ENCODE results near the gene FAM13A.

FAM13A gene

GRCh38 chr4:88940506-88940905 is 116.5 kb downstream of the FAM13A start:
- H4K91ac ChIP-seq (ENCODE audit: low read depth, low read length, poor library complexity) = no peak overlapping the region
- no peak overlapping the region for H3K4me2 ChIP-seq (ENCODE audit: insufficient read depth, low read length, poor library complexity, severe bottlenecking)
- DNase-seq (ENCODE audit: low spot score) = no peak
- H3K14ac ChIP-seq (ENCODE audit: low read length) = no peak overlapping the region
- H3K27ac ChIP-seq (replicated peaks; ENCODE audit: low read length) = no peak overlapping the region
- no CpG with 5 or more reads among the region's 2 CpGs for WGBS, 2 donors (ENCODE audit: extremely low coverage in 2 of 2, insufficient read length in 2 of 2, insufficient replicate concordance in 1 of 2)
- no peak overlapping the region for H2BK12ac ChIP-seq (ENCODE audit: low read length)
- H4K8ac ChIP-seq (ENCODE audit: low read depth, low read length) = no peak overlapping the region
- H3K4me3 ChIP-seq (ENCODE audit: low read length in 2 of 2) = no peak overlapping the region
- no peak overlapping the region for H3K18ac ChIP-seq (ENCODE audit: low read length)
- H2AK5ac ChIP-seq (ENCODE audit: low read depth, low read length) = no peak overlapping the region
- no peaks in the 10 kb centered on the region for H3K9me3 ChIP-seq (replicated peaks in 1 of 2; ENCODE audit: control insufficient read depth in 2 of 2, insufficient read depth in 1 of 2, low read depth in 1 of 2, low read length in 2 of 2)
- no peaks in the 10 kb centered on the region for H3K4me1 ChIP-seq (ENCODE audit: control insufficient read depth in 2 of 2, insufficient read depth in 1 of 2, low read depth in 1 of 2, low read length in 2 of 2)
- H3K79me1 ChIP-seq (ENCODE audit: low read depth, low read length) = no peaks in the 10 kb centered on the region
- H3K36me3 ChIP-seq (replicated peaks in 1 of 2; ENCODE audit: control insufficient read depth in 2 of 2, insufficient read depth in 2 of 2, low read length in 2 of 2) = peaks cover 0 to 3% of the 10 kb centered on the region in 2 donors
- H2BK5ac ChIP-seq (ENCODE audit: low read length) = no peak overlapping the region
- H2BK120ac ChIP-seq (ENCODE audit: low read depth, low read length) = no peak overlapping the region
- no peak overlapping the region for H3K4ac ChIP-seq (ENCODE audit: low read length)
- no peak overlapping the region for H2BK15ac ChIP-seq (ENCODE audit: low read length)
- H3K23ac ChIP-seq (ENCODE audit: low read depth, low read length, poor library complexity) = no peak overlapping the region
- no peak overlapping the region for H3K9ac ChIP-seq (ENCODE audit: low read depth, low read length, poor library complexity)
- H2AFZ ChIP-seq (ENCODE audit: low read length) = no peak overlapping the region
- H3K27me3 ChIP-seq (ENCODE audit: control insufficient read depth in 3 of 3, insufficient read depth in 3 of 3, low read depth in 1 of 3, low read length in 3 of 3) = no peaks in the 10 kb centered on the region

- no peak overlapping the region for H2AK5ac ChIP-seq (ENCODE audit: low read depth, low read length)
- H4K8ac ChIP-seq (ENCODE audit: low read depth, low read length) = no peak overlapping the region
- no peak overlapping the region for H3K23ac ChIP-seq (ENCODE audit: low read depth, low read length, poor library complexity)
- no peak for DNase-seq (ENCODE audit: low spot score)
- peaks cover 0 to 3% of the 10 kb centered on the region in 2 donors for H3K36me3 ChIP-seq (replicated peaks in 1 of 2; ENCODE audit: control insufficient read depth in 2 of 2, insufficient read depth in 2 of 2, low read length in 2 of 2)
- no peak overlapping the region for H2BK5ac ChIP-seq (ENCODE audit: low read length)
- H3K4me3 ChIP-seq (ENCODE audit: low read length in 2 of 2) = no peak overlapping the region
- H2AFZ ChIP-seq (ENCODE audit: low read length) = no peak overlapping the region
- no peak overlapping the region for H3K4ac ChIP-seq (ENCODE audit: low read length)
- no peak overlapping the region for H2BK12ac ChIP-seq (ENCODE audit: low read length)
- no peak overlapping the region for H2BK120ac ChIP-seq (ENCODE audit: low read depth, low read length)
- H3K27me3 ChIP-seq (ENCODE audit: control insufficient read depth in 3 of 3, insufficient read depth in 3 of 3, low read depth in 1 of 3, low read length in 3 of 3) = no peaks in the 10 kb centered on the region
- no peak overlapping the region for H3K14ac ChIP-seq (ENCODE audit: low read length)
- no peak overlapping the region for H3K27ac ChIP-seq (replicated peaks; ENCODE audit: low read length)
- no peak overlapping the region for H3K4me2 ChIP-seq (ENCODE audit: insufficient read depth, low read length, poor library complexity, severe bottlenecking)
- H3K4me1 ChIP-seq (ENCODE audit: control insufficient read depth in 2 of 2, insufficient read depth in 1 of 2, low read depth in 1 of 2, low read length in 2 of 2) = no peaks in the 10 kb centered on the region
- WGBS, 2 donors (ENCODE audit: extremely low coverage in 2 of 2, insufficient read length in 2 of 2, insufficient replicate concordance in 1 of 2) = no CpG with 5 or more reads among the region's 3 CpGs
- no peaks in the 10 kb centered on the region for H3K9me3 ChIP-seq (replicated peaks in 1 of 2; ENCODE audit: control insufficient read depth in 2 of 2, insufficient read depth in 1 of 2, low read depth in 1 of 2, low read length in 2 of 2)
- no peak overlapping the region for H4K91ac ChIP-seq (ENCODE audit: low read depth, low read length, poor library complexity)
- H2BK15ac ChIP-seq (ENCODE audit: low read length) = no peak overlapping the region
- no peaks in the 10 kb centered on the region for H3K79me1 ChIP-seq (ENCODE audit: low read depth, low read length)
- no peak overlapping the region for H3K18ac ChIP-seq (ENCODE audit: low read length)
- H3K9ac ChIP-seq (ENCODE audit: low read depth, low read length, poor library complexity) = no peak overlapping the region
Observed at GRCh38 chr4:88939697-88940096, 117.3 kb downstream of the FAM13A start.

- H2BK12ac ChIP-seq (ENCODE audit: low read length) = no peak overlapping the region
Observed at GRCh38 chr4:88938138-88938537, 118.8 kb downstream of the FAM13A start.

GRCh38 chr4:88937081-88937480 is 119.9 kb downstream of the FAM13A start:
- H2BK120ac ChIP-seq (ENCODE audit: low read depth, low read length) = no peak overlapping the region
- no peaks in the 10 kb centered on the region for H3K4me1 ChIP-seq (ENCODE audit: control insufficient read depth in 2 of 2, insufficient read depth in 1 of 2, low read depth in 1 of 2, low read length in 2 of 2)
- no peak overlapping the region for H3K27ac ChIP-seq (replicated peaks; ENCODE audit: low read length)
- no peak for DNase-seq (ENCODE audit: low spot score)
- H3K79me1 ChIP-seq (ENCODE audit: low read depth, low read length) = no peaks in the 10 kb centered on the region
- H4K91ac ChIP-seq (ENCODE audit: low read depth, low read length, poor library complexity) = no peak overlapping the region
- H2BK5ac ChIP-seq (ENCODE audit: low read length) = no peak overlapping the region
- H3K27me3 ChIP-seq (ENCODE audit: control insufficient read depth in 3 of 3, insufficient read depth in 3 of 3, low read depth in 1 of 3, low read length in 3 of 3) = no peaks in the 10 kb centered on the region
- no peak overlapping the region for H3K4ac ChIP-seq (ENCODE audit: low read length)
- H3K9me3 ChIP-seq (replicated peaks in 1 of 2; ENCODE audit: control insufficient read depth in 2 of 2, insufficient read depth in 1 of 2, low read depth in 1 of 2, low read length in 2 of 2) = no peaks in the 10 kb centered on the region
- H3K4me2 ChIP-seq (ENCODE audit: insufficient read depth, low read length, poor library complexity, severe bottlenecking) = no peak overlapping the region
- no peak overlapping the region for H3K4me3 ChIP-seq (ENCODE audit: low read length in 2 of 2)
- H2BK15ac ChIP-seq (ENCODE audit: low read length) = no peak overlapping the region
- H3K18ac ChIP-seq (ENCODE audit: low read length) = no peak overlapping the region
- no peak overlapping the region for H2AK5ac ChIP-seq (ENCODE audit: low read depth, low read length)
- no CpG with 5 or more reads among the region's 2 CpGs for WGBS, 2 donors (ENCODE audit: extremely low coverage in 2 of 2, insufficient read length in 2 of 2, insufficient replicate concordance in 1 of 2)
- peaks cover 0 to 3% of the 10 kb centered on the region in 2 donors for H3K36me3 ChIP-seq (replicated peaks in 1 of 2; ENCODE audit: control insufficient read depth in 2 of 2, insufficient read depth in 2 of 2, low read length in 2 of 2)
- no peak overlapping the region for H3K14ac ChIP-seq (ENCODE audit: low read length)
- no peak overlapping the region for H3K9ac ChIP-seq (ENCODE audit: low read depth, low read length, poor library complexity)
- no peak overlapping the region for H2AFZ ChIP-seq (ENCODE audit: low read length)
- H2BK12ac ChIP-seq (ENCODE audit: low read length) = no peak overlapping the region
- no peak overlapping the region for H3K23ac ChIP-seq (ENCODE audit: low read depth, low read length, poor library complexity)
- H4K8ac ChIP-seq (ENCODE audit: low read depth, low read length) = no peak overlapping the region

More at GRCh38 chr4:88938138-88938537, 118.8 kb downstream of the FAM13A start:
- Histone ChIP-seq H2AFZ (ENCODE audit: low read length) (no peak overlapping the region), H4K91ac (ENCODE audit: low read depth, low read length, poor library complexity) (no peak overlapping the region), H4K8ac (ENCODE audit: low read depth, low read length) (no peak overlapping the region), H3K27me3 (ENCODE audit: control insufficient read depth in 3 of 3, insufficient read depth in 3 of 3, low read depth in 1 of 3, low read length in 3 of 3) (no peaks in the 10 kb centered on the region), H2AK5ac (ENCODE audit: low read depth, low read length) (no peak overlapping the region), H3K27ac (replicated peaks; ENCODE audit: low read length) (no peak overlapping the region), H3K23ac (ENCODE audit: low read depth, low read length, poor library complexity) (no peak overlapping the region), H3K18ac (ENCODE audit: low read length) (no peak overlapping the region), H3K4me1 (ENCODE audit: control insufficient read depth in 2 of 2, insufficient read depth in 1 of 2, low read depth in 1 of 2, low read length in 2 of 2) (no peaks in the 10 kb centered on the region), H3K79me1 (ENCODE audit: low read depth, low read length) (no peaks in the 10 kb centered on the region), H2BK15ac (ENCODE audit: low read length) (no peak overlapping the region), H3K14ac (ENCODE audit: low read length) (no peak overlapping the region), H2BK120ac (ENCODE audit: low read depth, low read length) (no peak overlapping the region), H3K9ac (ENCODE audit: low read depth, low read length, poor library complexity) (no peak overlapping the region), H3K9me3 (replicated peaks in 1 of 2; ENCODE audit: control insufficient read depth in 2 of 2, insufficient read depth in 1 of 2, low read depth in 1 of 2, low read length in 2 of 2) (no peaks in the 10 kb centered on the region), H3K36me3 (replicated peaks in 1 of 2; ENCODE audit: control insufficient read depth in 2 of 2, insufficient read depth in 2 of 2, low read length in 2 of 2) (peaks cover 0 to 3% of the 10 kb centered on the region in 2 donors), H3K4me2 (ENCODE audit: insufficient read depth, low read length, poor library complexity, severe bottlenecking) (no peak overlapping the region), H2BK5ac (ENCODE audit: low read length) (no peak overlapping the region), H3K4ac (ENCODE audit: low read length) (no peak overlapping the region), H3K4me3 (ENCODE audit: low read length in 2 of 2) (no peak overlapping the region)
- DNase-seq (ENCODE audit: low spot score) = no peak
